ENCODE measurements around the gene GRM7.

GRCh38 chr3:7428206-7428718, 567.3 kb downstream of the GRM7 start:
- TF ChIP-seq ZNF423 (tag by site-specific recombination; IDR thresholded peaks at IDR 0.05): no peak
- TF ChIP-seq, protein P1, sequence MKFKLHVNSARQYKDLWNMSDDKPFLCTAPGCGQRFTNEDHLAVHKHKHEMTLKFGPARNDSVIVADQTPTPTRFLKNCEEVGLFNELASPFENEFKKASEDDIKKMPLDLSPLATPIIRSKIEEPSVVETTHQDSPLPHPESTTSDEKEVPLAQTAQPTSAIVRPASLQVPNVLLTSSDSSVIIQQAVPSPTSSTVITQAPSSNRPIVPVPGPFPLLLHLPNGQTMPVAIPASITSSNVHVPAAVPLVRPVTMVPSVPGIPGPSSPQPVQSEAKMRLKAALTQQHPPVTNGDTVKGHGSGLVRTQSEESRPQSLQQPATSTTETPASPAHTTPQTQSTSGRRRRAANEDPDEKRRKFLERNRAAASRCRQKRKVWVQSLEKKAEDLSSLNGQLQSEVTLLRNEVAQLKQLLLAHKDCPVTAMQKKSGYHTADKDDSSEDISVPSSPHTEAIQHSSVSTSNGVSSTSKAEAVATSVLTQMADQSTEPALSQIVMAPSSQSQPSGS (tag by site-specific recombination; IDR thresholded peaks at IDR 0.05; ENCODE audit: low read depth): no peak
- TF ChIP-seq YY1 (tag by site-specific recombination; IDR thresholded peaks at IDR 0.05): no peak
- TF ChIP-seq, protein P2, sequence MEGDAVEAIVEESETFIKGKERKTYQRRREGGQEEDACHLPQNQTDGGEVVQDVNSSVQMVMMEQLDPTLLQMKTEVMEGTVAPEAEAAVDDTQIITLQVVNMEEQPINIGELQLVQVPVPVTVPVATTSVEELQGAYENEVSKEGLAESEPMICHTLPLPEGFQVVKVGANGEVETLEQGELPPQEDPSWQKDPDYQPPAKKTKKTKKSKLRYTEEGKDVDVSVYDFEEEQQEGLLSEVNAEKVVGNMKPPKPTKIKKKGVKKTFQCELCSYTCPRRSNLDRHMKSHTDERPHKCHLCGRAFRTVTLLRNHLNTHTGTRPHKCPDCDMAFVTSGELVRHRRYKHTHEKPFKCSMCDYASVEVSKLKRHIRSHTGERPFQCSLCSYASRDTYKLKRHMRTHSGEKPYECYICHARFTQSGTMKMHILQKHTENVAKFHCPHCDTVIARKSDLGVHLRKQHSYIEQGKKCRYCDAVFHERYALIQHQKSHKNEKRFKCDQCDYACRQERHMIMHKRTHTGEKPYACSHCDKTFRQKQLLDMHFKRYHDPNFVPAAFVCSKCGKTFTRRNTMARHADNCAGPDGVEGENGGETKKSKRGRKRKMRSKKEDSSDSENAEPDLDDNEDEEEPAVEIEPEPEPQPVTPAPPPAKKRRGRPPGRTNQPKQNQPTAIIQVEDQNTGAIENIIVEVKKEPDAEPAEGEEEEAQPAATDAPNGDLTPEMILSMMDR (tag by site-specific recombination; IDR thresholded peaks at IDR 0.05): no peak
